ENCODE measurements around the gene EFCC1.

GRCh38 chr3:129004639-129005295 is 3.7 kb downstream of the EFCC1 start:
- TF ChIP-seq CTCF (IDR thresholded peaks at IDR 0.05) (no peak), POLR2A (IDR thresholded peaks at IDR 0.05) (no peak)

Data from Peyer's patch (tissue), 4 donors.